Osteoblast (primary cell): ENCODE data around the gene DPYSL5. TPM values are rescaled to one million over a fixed set of nuclear protein-coding genes. Genes with fewer than 3 reads are reported as not detected.
"Not testable (repeated sequence)": the region's sequence is repeated elsewhere in the genome, so short reads cannot be mapped to it uniquely, and the experiment has no call there.

ENCODE experiments used
- DNase-seq: peaks from one replicate; pipeline ENCODE4 v3.0.0; 2011; ENCODE audit warnings: low spot score, mixed read lengths; ENCODE audit not compliant: insufficient read length; ENCODE audit errors: missing footprints
- H2AFZ ChIP-seq: 2 replicates; pipeline ENCODE4 v1.6.0; 2011; ENCODE audit warnings: mild to moderate bottlenecking, low read length
- H3K27ac ChIP-seq: 2 replicates; pipeline ENCODE4 v1.5.1; 2011; ENCODE audit warnings: mild to moderate bottlenecking, low read depth, low read length, moderate library complexity
- H3K27me3 ChIP-seq: 2 replicates; pipeline ENCODE4 v1.6.0; 2012; ENCODE audit warnings: mild to moderate bottlenecking, control low read depth, inconsistent platforms, low read length, moderate library complexity; ENCODE audit not compliant: insufficient read depth
- H3K36me3 ChIP-seq: 2 replicates; pipeline ENCODE4 v1.5.1; 2011; ENCODE audit warnings: mild to moderate bottlenecking, low read length, control low read depth, moderate library complexity; ENCODE audit not compliant: insufficient read depth
- H3K4me1 ChIP-seq: 2 replicates; pipeline ENCODE4 v1.5.1; 2011; ENCODE audit warnings: mild to moderate bottlenecking, low read length, control low read depth, moderate library complexity; ENCODE audit not compliant: insufficient read depth
- H3K4me2 ChIP-seq: 2 replicates; pipeline ENCODE4 v1.6.0; 2011; ENCODE audit warnings: mild to moderate bottlenecking, low read length; ENCODE audit not compliant: insufficient read depth
- H3K4me3 ChIP-seq: fragments of 200-600 bp; sonication (generic); 3 replicates; pipeline ENCODE4 v1.5.1; 2012; ENCODE audit warnings: mild to moderate bottlenecking, low read length, inconsistent platforms; ENCODE audit not compliant: insufficient read depth
- H3K79me2 ChIP-seq: 2 replicates; pipeline ENCODE4 v1.6.0; 2012; ENCODE audit warnings: mild to moderate bottlenecking, low read length, control low read depth, inconsistent platforms; ENCODE audit not compliant: insufficient read depth
- H3K9me3 ChIP-seq: 2 replicates; pipeline ENCODE4 v1.5.1; 2011; ENCODE audit warnings: low read depth, low read length, control low read depth
- H4K20me1 ChIP-seq: 2 replicates; pipeline ENCODE4 v1.6.0; 2012; ENCODE audit warnings: mild to moderate bottlenecking, low read length, control low read depth; ENCODE audit not compliant: insufficient read depth
- total RNA-seq: library from RNA; depleted of rRNA; stranded (reverse); fragments of >200 nt; gene quantifications from 2 replicates; pipeline ENCODE4 v1.2.3, GENCODE V29; 2012
- TF ChIP-seq, protein P1 (sequence below): IDR thresholded peaks from 2 replicates; pipeline ENCODE4 v1.5.1; 2011; ENCODE audit warnings: mild to moderate bottlenecking, low read depth, low read length, moderate library complexity; ENCODE audit errors: extremely low read depth

The DPYSL5 gene
- total RNA-seq, 1 donor = not detected

- H3K4me3 ChIP-seq = no peak overlapping the region
- no peaks in the 10 kb centered on the region for H3K9me3 ChIP-seq
- no peak overlapping the region for H2AFZ ChIP-seq
- H3K4me1 ChIP-seq = no peaks in the 10 kb centered on the region
- H3K36me3 ChIP-seq = no peaks in the 10 kb centered on the region
- no peaks in the 10 kb centered on the region for H4K20me1 ChIP-seq
- H3K27me3 ChIP-seq = peaks cover 7% of the 10 kb centered on the region
- TF ChIP-seq, protein P1, sequence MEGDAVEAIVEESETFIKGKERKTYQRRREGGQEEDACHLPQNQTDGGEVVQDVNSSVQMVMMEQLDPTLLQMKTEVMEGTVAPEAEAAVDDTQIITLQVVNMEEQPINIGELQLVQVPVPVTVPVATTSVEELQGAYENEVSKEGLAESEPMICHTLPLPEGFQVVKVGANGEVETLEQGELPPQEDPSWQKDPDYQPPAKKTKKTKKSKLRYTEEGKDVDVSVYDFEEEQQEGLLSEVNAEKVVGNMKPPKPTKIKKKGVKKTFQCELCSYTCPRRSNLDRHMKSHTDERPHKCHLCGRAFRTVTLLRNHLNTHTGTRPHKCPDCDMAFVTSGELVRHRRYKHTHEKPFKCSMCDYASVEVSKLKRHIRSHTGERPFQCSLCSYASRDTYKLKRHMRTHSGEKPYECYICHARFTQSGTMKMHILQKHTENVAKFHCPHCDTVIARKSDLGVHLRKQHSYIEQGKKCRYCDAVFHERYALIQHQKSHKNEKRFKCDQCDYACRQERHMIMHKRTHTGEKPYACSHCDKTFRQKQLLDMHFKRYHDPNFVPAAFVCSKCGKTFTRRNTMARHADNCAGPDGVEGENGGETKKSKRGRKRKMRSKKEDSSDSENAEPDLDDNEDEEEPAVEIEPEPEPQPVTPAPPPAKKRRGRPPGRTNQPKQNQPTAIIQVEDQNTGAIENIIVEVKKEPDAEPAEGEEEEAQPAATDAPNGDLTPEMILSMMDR = no peak
- H3K27ac ChIP-seq = no peak overlapping the region
- H3K4me2 ChIP-seq = no peak overlapping the region
- no peaks in the 10 kb centered on the region for H3K79me2 ChIP-seq
- no peak for DNase-seq
These were observed 35.9 kb upstream of the DPYSL5 start for GRCh38 chr2:26811791-26812694.

DNA sequence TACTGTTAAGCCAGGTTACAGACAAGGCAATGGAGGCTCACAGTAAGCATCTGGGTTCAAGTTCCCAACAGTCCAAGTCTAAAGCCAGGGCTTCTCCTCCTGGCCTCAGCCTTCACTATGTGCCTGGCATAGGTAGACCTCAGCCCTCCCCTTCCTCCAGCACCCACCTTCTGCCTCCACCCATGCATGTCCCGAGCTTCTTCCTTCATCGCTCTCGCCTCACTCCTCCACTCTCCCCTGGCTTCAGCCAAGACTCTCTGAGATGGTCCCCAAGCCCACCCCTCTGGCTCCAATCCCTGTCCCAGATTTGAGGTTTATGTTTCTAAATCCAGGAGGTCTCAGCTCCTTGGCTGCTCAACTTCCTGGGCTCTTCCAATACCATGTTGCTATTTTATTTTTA, 35.2 kb upstream of the DPYSL5 start:
- Histone ChIP-seq H3K4me3 (no peak overlapping the region), H3K4me2 (no peak overlapping the region), H4K20me1 (no peaks in the 10 kb centered on the region), H3K27ac (no peak overlapping the region), H3K9me3 (no peaks in the 10 kb centered on the region), H2AFZ (no peak overlapping the region), H3K27me3 (peaks cover 9% of the 10 kb centered on the region), H3K79me2 (no peaks in the 10 kb centered on the region), H3K4me1 (no peaks in the 10 kb centered on the region), H3K36me3 (no peaks in the 10 kb centered on the region)
- no peak for DNase-seq
- TF ChIP-seq, protein P1 = no peak

DNA sequence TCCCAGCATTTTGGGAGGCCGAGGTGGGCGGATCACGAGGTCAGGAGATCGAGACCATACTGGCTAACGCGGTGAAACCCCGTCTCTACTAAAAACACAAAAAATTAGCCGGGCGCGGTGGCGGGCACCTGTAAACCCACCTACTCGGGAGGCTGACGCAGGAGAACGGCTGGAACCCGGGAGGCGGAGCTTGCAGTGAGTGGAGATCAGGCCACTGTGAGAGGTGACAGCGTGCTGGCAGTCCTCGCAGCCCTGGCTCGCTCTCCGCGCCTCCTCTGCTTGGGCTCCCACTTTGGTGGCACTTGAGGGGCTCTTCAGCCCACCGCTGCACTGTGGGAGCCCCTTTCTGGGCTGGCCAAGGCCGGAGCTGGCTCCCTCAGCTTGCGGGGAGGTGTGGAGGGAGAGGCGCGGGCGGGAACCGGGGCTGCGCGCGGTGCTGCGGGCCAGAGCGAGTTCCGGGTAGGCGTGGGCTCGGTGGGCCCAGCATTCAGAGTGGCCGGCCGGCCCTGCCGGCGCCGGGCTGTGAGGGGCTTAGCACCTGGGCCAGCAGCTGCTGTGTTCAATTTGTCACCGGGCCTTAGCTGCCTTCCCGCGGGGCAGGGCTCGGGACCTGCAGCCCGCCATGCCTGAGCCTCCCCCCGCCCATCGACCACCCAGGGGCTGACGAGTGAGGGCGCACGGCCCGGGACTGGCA, 33.7 kb upstream of the DPYSL5 start:
- not testable (repeated sequence) for H3K4me2 ChIP-seq, H3K4me3 ChIP-seq, DNase-seq, H3K9me3 ChIP-seq, H3K27ac ChIP-seq, H3K79me2 ChIP-seq, H3K36me3 ChIP-seq, H3K4me1 ChIP-seq, H2AFZ ChIP-seq, H4K20me1 ChIP-seq
- peaks cover 13% of the 10 kb centered on the region for H3K27me3 ChIP-seq

GRCh38 chr2:26816893-26817292, 31.0 kb upstream of the DPYSL5 start:
- no peaks in the 10 kb centered on the region for H3K4me1 ChIP-seq
- H3K36me3 ChIP-seq = no peaks in the 10 kb centered on the region
- H3K27me3 ChIP-seq = peaks cover 18% of the 10 kb centered on the region
- no peak overlapping the region for H2AFZ ChIP-seq
- no peaks in the 10 kb centered on the region for H3K79me2 ChIP-seq
- H3K4me2 ChIP-seq = no peak overlapping the region
- DNase-seq = peak; percentile 75
- TF ChIP-seq, protein P1 = no peak
- H4K20me1 ChIP-seq = no peaks in the 10 kb centered on the region
- no peaks in the 10 kb centered on the region for H3K9me3 ChIP-seq
- H3K27ac ChIP-seq = no peak overlapping the region
- no peak overlapping the region for H3K4me3 ChIP-seq
